Mesothelial cell of epicardium (in vitro differentiated cells): ENCODE results near the gene PIMREG. TPM values are rescaled to one million over a fixed set of nuclear protein-coding genes. Genes with fewer than 3 reads are reported as not detected.

Experiments
- DNase-seq, 2 experiments: peaks; one replicate each; pipeline ENCODE4 v3.0.0; 2021; ENCODE audit warnings: low spot score in 2 of 2; ENCODE audit not compliant: unreplicated experiment in 2 of 2
- H3K27ac Mint-ChIP-seq: 2 replicates; pipeline ENCODE4 v1.8.0; 2021; ENCODE audit warnings: mixed read lengths
- H3K27me3 Mint-ChIP-seq: 2 replicates; pipeline ENCODE4 v1.8.0; 2021; ENCODE audit warnings: low read depth, mixed read lengths
- H3K36me3 Mint-ChIP-seq: 2 replicates; pipeline ENCODE4 v1.8.0; 2021; ENCODE audit warnings: mixed read lengths
- H3K4me1 Mint-ChIP-seq: 2 replicates; pipeline ENCODE4 v1.8.0; 2021; ENCODE audit warnings: mixed read lengths
- H3K4me3 Mint-ChIP-seq: 2 replicates; pipeline ENCODE4 v1.8.0; 2021; ENCODE audit warnings: mild to moderate bottlenecking, moderate library complexity, mixed read lengths
- H3K9me3 Mint-ChIP-seq: 2 replicates; pipeline ENCODE4 v1.8.0; 2021; ENCODE audit warnings: mixed read lengths
- total RNA-seq: library from RNA; stranded (reverse); gene quantifications from 3 replicates; pipeline ENCODE4 v1.2.1, GENCODE V29; 2021
- TF ChIP-seq, protein P1 (sequence below): fragments of 200-600 bp; sonication (generic); IDR thresholded peaks from one replicate; pipeline ENCODE4 v1.5.0; 2021; ENCODE audit warnings: antibody characterized with exemption; ENCODE audit not compliant: unreplicated experiment

Gene PIMREG
- total RNA-seq, 1 donor from 2014 or later: 13.9 TPM

- Mint-ChIP-seq H3K27ac (no peak overlapping the region), H3K4me3 (no peak overlapping the region), H3K27me3 (peaks cover 36% of the 10 kb centered on the region), H3K4me1 (peaks cover 13% of the 10 kb centered on the region), H3K36me3 (no peaks in the 10 kb centered on the region), H3K9me3 (no peaks in the 10 kb centered on the region)
- TF ChIP-seq, protein P1, sequence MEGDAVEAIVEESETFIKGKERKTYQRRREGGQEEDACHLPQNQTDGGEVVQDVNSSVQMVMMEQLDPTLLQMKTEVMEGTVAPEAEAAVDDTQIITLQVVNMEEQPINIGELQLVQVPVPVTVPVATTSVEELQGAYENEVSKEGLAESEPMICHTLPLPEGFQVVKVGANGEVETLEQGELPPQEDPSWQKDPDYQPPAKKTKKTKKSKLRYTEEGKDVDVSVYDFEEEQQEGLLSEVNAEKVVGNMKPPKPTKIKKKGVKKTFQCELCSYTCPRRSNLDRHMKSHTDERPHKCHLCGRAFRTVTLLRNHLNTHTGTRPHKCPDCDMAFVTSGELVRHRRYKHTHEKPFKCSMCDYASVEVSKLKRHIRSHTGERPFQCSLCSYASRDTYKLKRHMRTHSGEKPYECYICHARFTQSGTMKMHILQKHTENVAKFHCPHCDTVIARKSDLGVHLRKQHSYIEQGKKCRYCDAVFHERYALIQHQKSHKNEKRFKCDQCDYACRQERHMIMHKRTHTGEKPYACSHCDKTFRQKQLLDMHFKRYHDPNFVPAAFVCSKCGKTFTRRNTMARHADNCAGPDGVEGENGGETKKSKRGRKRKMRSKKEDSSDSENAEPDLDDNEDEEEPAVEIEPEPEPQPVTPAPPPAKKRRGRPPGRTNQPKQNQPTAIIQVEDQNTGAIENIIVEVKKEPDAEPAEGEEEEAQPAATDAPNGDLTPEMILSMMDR: no peak
- DNase-seq: no peak
Observed at GRCh38 chr17:6496640-6497441, 52.6 kb downstream of the PIMREG start.

- TF ChIP-seq, protein P1: no peak
- Mint-ChIP-seq H3K4me1 (peaks cover 13% of the 10 kb centered on the region), H3K4me3 (no peak overlapping the region), H3K36me3 (no peaks in the 10 kb centered on the region), H3K27me3 (peaks cover 36% of the 10 kb centered on the region), H3K27ac (no peak overlapping the region), H3K9me3 (no peaks in the 10 kb centered on the region)
- DNase-seq: no peak
Observed at GRCh38 chr17:6497496-6498221, 53.4 kb downstream of the PIMREG start.

- no peak for DNase-seq
- Mint-ChIP-seq H3K4me3 (no peak overlapping the region), H3K36me3 (no peaks in the 10 kb centered on the region), H3K9me3 (no peaks in the 10 kb centered on the region), H3K4me1 (peaks cover 13% of the 10 kb centered on the region), H3K27ac (no peak overlapping the region), H3K27me3 (peaks cover 36% of the 10 kb centered on the region)
- TF ChIP-seq, protein P1: no peak
Observed at GRCh38 chr17:6498356-6498755, 54.1 kb downstream of the PIMREG start.

DNA sequence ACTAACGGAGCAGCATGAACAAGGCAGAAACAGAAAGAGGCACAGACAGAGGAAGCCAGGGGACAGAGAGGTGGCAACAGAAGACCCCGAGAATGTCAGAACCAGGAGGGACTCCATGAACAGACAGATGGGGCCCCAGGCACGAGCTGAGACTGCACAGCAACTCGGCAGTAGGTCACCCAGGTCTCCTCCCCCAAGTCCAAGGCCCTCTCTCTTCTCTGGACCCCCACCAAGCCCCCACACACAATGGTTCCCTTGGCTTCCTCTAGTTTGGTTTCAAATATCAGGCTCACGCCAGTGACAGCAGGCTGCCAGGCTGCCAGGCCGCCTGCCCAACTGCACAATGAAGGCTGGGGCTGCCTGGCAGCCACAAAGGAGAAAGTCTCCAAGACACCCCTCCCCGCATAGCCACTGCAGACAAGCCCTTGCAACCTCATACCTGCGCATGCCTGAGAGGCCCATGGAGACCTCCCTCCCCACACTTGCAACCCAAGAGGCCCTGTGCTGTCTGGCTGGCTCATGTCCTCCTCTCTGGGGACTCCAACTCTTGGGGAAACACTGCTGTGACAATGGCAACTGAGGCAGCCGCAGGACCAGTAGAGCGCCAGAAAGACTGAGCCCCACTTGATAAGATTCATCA lies 54.8 kb downstream of the PIMREG start:
- no peak for DNase-seq
- no peaks in the 10 kb centered on the region for H3K36me3 Mint-ChIP-seq
- no peak overlapping the region for H3K4me3 Mint-ChIP-seq
- TF ChIP-seq, protein P1: no peak
- no peaks in the 10 kb centered on the region for H3K9me3 Mint-ChIP-seq
- H3K27me3 Mint-ChIP-seq: peaks cover 36% of the 10 kb centered on the region
- no peak overlapping the region for H3K27ac Mint-ChIP-seq
- H3K4me1 Mint-ChIP-seq: peaks cover 13% of the 10 kb centered on the region

Other genes starting within 250 kb of the PIMREG start
- not detected in 3 replicates for gene AIPL1, start 9.3 kb upstream of the PIMREG start, total RNA-seq
- 1.9 to 2.4 TPM (median 2.3 TPM) in 3 replicates for gene PITPNM3, start 112.1 kb downstream of the PIMREG start, total RNA-seq
- 36.1 to 45.3 TPM (median 41.1 TPM) in 3 replicates for gene KIAA0753, start 196.3 kb downstream of the PIMREG start, total RNA-seq
- gene TXNDC17, start 196.6 kb downstream of the PIMREG start, total RNA-seq: 41.0 to 52.4 TPM (median 45.5 TPM) in 3 replicates
- 11.8 to 13.5 TPM (median 12.1 TPM) in 3 replicates for gene MED31, start 207.2 kb downstream of the PIMREG start, total RNA-seq
- gene C17orf100, start 207.3 kb downstream of the PIMREG start, total RNA-seq: 6.1 to 7.6 TPM (median 7.1 TPM) in 3 replicates